Raji (cell line): Measurements from ENCODE around the gene GP1BA.

Source experiments
- POLR2A ChIP-seq: IDR thresholded peaks from 2 replicates; pipeline ENCODE4 v1.6.1; 2011; ENCODE audit warnings: low read depth, low read length, control low read depth; ENCODE audit not compliant: insufficient read depth

Gene GP1BA

DNA sequence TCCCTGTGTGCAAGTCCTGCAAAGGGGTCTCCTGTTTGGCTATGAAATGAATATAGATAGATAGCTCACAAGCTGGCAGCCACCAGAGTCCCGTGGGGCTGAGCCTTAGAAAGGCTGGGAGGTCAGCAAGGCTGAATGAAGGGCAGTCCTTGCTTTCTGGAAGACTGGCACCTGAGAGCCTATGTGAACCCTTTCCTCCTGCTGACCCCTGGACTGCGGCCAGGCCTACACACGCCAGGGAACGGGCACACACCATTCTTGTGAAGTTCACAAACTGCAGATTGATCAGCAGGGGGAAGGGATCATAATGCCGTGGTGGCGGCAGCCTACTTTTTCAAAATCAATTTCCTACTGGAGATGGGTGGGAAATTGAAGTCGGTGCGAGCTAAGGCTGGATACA lies 33.7 kb upstream of the GP1BA start:
- TF ChIP-seq POLR2A: no peak

DNA sequence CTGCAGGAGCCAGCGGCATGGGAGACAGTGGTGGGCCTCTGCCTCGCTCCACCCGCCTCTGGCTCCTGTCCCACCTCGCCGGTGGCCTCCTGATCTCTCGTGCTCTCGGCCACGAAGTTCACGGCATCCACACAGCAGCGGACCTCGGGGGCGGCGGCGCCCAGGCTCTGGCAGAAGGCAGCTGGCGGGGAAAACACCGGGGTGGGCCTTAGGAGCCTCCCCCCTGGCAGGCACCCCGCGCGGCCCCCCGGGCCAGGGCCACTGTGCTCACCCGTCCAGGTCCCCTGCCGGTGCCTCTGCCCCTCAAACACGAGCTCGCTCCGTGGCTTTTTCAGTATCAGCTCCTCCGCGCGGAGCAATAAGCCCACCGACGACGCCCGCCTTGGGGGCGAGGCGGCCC lies 33.1 kb upstream of the GP1BA start:
- TF ChIP-seq POLR2A: no peak

DNA sequence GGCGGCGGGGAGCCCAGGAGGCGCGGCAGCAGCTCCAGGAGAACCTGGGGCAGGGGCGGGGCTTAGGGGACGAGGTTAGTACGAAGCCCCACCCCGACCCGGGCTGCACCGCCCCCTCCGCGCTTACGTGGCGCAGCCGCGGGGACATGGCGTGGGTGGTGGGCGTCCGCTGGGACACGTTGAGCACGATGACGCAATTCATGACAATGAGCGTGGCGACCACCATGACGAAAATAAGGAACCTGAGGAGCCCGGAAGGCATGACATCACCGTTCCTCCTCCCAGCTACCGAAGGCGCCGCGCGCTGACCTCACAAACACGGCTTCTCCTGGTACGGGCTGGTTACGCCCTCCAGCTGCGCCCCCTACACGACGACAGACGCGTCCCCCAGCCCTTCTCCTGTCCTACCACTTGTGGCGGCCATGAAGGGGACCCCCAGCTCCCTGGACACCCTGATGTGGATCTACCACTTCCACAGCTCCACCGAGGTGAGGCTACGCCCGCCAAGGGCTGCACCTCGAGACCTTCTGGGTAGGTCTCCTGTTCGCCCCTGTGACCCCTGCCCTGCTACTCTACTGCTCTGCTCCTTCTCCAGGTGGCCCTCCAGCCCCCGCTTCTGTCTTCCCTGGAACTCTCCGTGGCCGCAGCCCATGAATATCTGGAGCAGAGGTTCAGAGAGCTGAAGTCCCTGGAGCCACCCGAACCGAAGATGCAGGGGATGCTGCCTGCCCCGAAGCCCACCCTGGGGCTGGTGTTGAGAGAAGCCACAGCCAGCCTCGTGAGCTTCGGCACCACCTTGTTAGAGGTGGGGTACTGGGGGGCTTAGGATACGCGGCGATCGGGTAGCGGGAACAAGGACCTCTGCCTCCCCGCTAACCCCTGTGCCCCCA lies 32.5 kb upstream of the GP1BA start, which contains the start of gene C17orf107:
Gene C17orf107, plus strand, starts transcription at position 196 of the 890 bp plus-strand sequence. Its CDS starts 227 bp downstream, at position 423.
- no peak for TF ChIP-seq POLR2A

DNA sequence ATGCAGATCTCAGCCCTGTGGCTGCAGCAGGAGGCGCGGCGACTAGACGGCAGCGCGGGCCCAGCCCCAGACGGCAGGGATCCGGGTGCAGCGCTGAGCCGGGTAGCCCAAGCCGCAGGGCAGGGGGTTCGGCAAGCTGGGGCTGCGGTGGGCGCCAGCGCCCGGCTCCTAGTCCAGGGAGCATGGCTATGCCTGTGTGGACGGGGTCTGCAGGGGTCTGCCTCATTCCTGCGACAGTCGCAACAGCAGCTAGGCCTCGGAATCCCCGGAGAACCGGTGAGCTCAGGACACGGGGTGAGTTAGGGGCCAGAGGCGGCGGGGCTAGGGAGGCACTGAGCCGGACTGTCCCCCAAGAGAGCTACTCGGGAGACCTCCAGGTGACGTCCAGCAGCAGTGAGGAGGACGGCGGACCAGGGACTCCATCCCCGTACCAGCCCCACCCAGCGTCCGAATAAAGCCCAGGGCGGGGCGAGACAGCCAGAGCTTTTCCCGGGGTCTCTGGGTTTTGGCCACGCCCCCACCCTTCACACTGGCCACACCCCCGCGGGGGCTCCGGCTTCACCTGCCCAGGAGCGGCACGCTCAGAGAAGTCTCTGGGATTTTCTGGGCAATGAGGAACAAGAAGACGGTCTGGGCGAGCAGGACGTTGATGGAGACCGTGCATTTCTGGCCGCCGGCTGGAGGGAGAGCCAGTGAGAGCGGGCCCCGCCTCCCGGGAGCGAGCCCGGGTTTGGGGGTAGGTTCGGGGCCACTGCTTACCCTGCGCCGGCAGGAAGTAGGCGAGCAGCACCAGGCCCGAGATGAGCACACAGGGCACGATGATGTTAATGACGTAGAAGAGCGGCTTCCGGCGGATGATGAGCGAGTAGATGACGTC lies 31.6 kb upstream of the GP1BA start:
- no peak for TF ChIP-seq POLR2A

DNA sequence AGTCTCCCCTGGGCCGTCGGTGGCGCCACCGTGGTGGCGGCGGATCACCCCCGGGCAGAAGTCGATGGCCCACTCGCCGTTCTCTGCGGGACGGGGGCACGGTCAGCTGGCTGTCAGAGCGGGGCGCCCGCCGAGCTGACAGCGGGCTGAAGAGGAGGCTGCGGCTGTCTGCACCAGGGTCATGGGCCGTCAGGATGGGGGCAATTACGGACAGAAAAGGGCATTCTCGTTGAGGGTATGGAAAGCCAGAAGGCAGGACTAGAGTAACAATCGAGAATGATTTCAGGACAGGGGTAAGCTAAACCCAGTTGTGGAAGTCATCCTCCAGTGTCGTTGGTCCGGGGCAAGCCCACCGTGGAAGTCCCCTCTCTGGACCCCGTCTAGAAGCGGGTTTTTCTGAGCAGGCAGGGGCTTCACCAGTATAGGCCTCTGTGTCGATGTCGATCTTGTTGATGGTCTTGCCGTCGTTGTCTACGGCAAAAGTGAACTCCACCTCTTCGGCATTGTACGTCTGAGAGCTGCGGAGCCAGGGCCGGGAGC lies 30.9 kb upstream of the GP1BA start:
- TF ChIP-seq POLR2A: no peak

DNA sequence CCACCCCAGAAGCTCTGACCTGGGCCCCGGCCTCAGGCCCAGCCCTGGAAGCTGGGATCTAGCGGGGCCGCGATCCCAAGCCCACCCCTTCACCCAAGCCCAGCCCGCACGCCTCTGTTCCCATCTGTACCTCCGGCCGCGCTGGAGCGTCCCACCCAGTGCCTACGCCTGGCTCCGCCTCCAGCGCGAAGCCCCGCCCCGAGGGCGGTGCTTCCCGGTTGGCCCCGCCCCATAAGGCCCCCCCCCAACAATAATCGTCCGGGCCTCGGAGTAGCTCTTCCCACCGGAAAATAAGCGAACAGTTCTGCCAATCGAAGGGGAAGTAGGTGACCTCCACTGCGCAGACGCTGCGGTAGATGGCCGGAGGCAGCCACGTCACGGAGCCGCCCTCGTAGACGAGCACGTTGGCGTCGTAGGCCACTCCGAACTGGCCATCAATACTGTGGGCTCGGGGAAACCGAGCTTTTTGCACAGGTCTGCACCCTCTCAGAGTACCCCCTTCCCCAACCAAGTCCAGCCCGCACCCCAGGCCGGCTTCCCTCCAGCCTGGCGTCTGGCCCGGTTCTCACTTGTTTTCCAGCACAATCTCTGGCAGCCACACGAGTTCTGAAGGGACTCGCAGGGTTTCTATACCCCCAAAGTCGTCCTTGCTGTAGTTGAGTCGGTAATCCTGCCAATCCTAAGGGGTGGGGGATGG lies 30.3 kb upstream of the GP1BA start:
- TF ChIP-seq POLR2A: no peak

DNA sequence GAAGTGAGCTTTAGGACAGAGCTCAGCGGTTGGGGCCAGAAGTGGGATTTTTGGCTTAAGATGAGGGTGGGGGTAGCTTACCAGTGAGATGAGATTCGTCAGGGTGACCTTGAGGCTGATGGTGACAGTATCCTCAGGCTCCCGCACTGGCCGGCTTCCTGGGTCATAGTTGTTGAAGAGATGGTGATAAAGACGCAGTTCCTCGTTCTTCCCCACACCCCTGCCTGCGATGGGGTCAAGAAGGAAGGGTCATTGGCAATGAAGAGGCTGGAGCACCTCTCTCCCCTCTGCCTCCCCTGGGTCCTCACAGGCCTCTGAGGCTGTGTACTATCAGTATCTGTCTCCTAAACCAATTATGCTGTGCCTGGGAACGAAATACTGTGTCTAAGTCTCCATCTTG lies 29.5 kb upstream of the GP1BA start:
- TF ChIP-seq POLR2A: no peak

DNA sequence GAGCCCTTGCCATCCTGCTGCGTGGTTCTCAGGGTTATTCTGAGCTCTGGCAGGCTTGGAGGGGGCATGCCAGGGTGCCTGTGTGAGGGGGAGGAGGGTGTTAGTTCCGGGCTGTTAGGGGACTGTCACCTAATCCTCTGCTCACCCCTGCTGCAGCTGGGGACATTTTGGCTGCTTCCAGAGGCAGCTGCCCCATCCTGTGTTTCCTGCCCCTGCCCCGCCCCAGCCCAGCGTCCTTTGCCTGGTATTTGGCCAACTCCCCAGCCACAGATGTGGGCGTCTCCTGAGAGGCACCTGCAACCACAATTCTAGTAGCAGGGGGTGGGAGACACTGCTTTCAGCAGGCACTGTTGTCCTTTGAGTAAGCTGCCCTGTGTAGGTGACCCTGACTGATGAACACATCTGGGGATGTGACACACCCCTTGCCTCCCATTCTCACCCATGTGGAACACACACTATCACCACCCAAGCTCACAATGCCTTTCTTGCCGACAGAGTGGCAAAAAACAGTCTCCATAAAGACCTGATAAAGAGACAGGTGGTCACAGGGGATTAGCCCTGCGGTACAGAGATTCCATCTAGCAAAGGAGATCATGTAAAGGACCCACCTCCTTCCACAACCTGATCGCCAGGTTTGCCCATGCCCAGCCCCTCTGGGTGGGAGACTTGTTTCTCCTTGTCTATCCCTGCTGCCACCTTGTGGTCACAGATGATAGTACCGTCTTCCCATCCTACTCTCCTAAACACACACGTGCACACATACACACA lies 28.8 kb upstream of the GP1BA start, which contains the start of gene CHRNE:
Gene CHRNE, minus strand, starts transcription at position 48 of the 768 bp plus-strand sequence. Its CDS starts 35 bp downstream, at position 13.
- no peak for TF ChIP-seq POLR2A

DNA sequence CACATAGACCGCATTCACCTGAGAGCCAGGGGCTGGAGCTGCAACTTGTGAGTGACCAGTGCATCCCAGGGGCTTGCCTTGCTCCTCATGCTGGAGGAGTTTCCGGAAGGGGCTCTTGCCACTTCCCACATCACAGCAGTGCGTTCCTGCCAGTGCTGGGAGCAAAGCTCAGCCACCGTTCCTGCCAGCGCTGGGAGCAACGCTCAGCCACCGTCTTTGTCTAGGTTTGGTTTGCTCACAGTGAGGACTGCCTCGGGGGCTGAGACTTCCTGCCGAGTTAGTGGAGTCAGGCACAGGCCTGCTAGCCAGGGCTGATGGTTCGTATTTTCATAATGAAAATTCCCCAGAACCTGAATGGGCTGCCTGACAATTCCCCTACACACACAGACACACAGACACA lies 23.8 kb upstream of the GP1BA start:
- TF ChIP-seq POLR2A: no peak

DNA sequence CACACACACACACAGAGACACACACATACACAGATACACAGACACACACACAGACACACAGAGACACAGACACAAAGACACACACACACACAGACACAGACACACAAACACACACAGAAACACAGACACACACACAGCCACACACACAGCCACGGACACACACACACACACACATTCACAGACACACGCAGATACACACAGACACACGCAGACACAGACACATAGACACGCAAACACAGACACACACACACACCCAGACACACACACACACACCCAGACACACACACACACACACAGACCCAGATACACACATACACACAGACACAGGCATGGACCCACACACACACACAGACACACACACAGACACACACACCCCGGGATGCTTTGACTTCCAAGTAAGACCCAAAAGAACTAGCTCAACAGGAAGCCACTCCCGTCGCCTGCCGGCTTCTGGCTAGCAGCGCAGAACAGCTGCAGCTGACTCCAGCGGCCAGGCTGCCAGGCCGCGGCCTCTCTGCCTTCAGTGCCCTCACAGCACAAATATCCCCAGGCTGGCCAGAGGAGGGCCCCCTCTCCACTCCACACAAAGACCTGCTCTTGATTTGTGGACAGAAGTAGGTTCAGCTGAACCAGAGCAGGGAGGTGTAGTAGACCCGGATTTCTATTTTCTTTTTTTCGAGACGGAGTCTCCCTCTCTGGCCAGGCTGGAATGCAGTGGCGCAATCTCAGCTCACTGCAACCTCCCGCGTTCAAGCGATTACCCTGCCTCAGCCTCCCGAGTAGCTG lies 23.2 kb upstream of the GP1BA start:
- TF ChIP-seq POLR2A: no peak

DNA sequence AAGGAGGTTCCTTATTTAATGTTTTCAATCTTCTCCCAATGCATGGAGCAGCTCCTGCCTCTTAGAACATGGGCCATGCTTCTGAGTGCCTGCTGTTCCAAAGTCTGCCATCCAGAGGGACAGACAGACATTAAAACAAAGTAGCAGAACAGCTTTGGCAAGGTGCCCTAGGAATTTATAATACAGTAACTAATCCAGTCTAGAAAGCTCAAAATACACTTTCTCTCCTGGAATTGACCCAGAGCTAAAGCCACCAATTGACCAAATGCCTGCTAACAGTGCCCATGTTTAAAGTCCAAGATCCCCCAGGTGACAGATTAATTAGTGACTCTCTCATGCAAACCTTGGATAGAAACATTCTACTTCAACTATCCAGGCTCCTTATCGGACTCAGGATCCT lies 18.1 kb upstream of the GP1BA start:
- TF ChIP-seq POLR2A: no peak

DNA sequence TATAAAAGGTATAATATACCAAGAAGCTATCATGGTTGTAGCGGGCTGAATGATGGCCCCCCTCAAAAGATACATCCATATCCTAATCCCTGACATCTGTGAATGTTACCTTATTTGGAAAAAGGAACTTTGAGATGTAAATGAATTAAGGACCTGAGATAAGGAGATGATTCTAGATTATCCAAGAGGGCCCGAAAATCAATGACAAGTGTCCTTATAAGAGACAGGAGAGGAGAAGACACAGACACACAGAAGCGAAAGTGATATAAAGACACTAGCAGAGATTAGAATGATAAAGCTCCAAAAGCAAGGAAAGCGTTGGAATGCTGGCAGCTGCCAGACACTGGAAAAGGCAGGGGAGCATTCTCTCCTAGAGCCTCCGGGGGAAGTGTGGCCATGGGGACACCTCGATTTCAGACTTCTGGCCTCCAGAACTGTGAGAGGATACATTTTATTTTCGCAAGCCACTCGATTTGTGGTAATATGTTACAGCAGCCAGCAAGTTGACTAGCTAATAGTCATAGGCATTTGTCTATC lies 12.5 kb upstream of the GP1BA start:
- TF ChIP-seq POLR2A: no peak
